Fibroblast of the aortic adventitia (primary cell): ENCODE measurements around the gene SPATA19. TPM values are rescaled to one million over a fixed set of nuclear protein-coding genes. Genes with fewer than 3 reads are reported as not detected.
"Not testable (repeated sequence)": the region's sequence is repeated elsewhere in the genome, so short reads cannot be mapped to it uniquely, and the experiment has no call there.

Source experiments
- DNase-seq: peaks from one replicate; pipeline ENCODE4 v3.0.0-alpha.2; 2010; ENCODE audit warnings: low read depth
- H3K4me3 ChIP-seq: 2 replicates; pipeline ENCODE4 v1.5.1; 2011; ENCODE audit warnings: low read depth, mild to moderate bottlenecking, control low read depth, low read length, moderate library complexity
- total RNA-seq: library from RNA; depleted of rRNA; stranded (reverse); fragments of >200 nt; gene quantifications from 2 replicates; pipeline ENCODE4 v1.2.3, GENCODE V29; 2012; ENCODE audit warnings: low replicate concordance
- TF ChIP-seq, protein P1 (sequence below): IDR thresholded peaks from 2 replicates; pipeline ENCODE4 v1.5.1; 2011; ENCODE audit warnings: mild to moderate bottlenecking, low read length, control low read depth, inconsistent platforms; ENCODE audit not compliant: insufficient read depth

SPATA19 gene
- total RNA-seq, 1 donor, result not detected

DNA sequence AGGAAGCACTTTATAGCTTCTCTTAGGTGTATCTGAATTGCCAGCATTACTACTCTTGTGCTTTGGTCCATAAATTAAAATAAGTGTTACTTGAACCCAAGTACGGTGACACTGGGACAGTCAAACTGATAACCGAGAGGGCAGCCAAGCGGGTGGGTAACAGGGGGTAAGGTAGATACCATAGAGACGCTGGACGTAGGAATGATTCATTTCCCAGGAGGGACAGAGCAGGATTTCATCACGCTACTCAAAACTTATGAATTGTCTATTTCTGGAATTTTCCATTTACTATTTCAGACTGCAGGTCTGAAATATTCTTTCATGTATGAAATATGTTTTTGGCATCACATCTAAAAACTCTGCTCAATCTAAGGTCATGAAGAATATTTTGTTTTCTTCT lies 14.8 kb upstream of the SPATA19 start:
- TF ChIP-seq, protein P1, sequence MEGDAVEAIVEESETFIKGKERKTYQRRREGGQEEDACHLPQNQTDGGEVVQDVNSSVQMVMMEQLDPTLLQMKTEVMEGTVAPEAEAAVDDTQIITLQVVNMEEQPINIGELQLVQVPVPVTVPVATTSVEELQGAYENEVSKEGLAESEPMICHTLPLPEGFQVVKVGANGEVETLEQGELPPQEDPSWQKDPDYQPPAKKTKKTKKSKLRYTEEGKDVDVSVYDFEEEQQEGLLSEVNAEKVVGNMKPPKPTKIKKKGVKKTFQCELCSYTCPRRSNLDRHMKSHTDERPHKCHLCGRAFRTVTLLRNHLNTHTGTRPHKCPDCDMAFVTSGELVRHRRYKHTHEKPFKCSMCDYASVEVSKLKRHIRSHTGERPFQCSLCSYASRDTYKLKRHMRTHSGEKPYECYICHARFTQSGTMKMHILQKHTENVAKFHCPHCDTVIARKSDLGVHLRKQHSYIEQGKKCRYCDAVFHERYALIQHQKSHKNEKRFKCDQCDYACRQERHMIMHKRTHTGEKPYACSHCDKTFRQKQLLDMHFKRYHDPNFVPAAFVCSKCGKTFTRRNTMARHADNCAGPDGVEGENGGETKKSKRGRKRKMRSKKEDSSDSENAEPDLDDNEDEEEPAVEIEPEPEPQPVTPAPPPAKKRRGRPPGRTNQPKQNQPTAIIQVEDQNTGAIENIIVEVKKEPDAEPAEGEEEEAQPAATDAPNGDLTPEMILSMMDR, result no peak
- H3K4me3 ChIP-seq, result no peak overlapping the region
- DNase-seq, result no peak

DNA sequence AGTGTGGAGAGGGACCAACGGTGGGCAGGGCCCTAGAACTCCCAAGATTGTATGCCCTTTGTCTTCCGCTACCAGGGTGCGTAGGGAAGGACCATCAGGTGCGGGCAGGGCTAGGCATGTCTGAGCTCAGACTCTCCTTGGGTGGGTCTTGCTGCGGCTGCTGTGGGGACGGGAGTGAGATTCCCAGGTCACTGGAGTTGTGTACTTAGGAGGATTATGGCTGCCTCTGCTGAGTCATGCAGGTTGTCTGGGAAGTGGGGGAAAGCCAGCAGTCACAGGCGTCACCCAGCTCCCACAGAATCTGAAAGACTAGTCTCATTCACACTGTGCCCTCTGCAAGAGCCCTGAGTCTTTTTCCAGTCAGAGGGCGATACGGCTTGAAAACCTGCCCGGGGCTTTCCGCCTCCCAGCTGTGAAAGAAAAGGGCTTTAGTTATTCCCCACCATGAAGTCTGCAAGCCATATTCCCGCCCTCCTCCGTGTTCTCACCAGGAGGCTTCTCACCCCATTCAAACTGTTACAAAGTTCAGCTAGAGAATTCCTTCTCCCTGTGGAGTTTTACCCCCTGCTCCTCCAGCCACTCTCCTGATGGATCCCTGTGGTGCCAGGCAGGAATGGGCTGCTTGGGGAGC lies 9.1 kb upstream of the SPATA19 start:
- not testable (repeated sequence) for DNase-seq, H3K4me3 ChIP-seq

DNA sequence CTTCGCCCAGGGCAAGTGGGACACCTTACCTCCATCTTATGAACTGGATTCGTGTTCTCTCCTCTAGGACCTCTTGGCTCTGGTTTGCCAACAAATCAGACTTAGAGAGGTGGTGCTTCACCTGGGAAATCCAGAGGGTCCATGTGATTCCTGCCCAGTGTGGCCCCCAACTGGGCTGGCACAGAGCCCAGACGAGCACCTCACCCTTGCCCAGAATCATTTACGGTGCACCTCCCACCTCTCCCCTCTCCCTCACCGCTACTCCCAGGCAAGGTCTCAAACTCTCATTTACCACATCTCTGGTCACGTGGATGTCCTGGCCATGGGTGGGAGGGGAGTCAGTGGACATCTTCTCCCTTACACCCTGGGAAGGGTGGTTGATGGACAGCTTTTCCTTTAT lies 1.1 kb downstream of the SPATA19 start:
- DNase-seq, result no peak
- TF ChIP-seq, protein P1, result no peak
- H3K4me3 ChIP-seq, result no peak overlapping the region

DNA sequence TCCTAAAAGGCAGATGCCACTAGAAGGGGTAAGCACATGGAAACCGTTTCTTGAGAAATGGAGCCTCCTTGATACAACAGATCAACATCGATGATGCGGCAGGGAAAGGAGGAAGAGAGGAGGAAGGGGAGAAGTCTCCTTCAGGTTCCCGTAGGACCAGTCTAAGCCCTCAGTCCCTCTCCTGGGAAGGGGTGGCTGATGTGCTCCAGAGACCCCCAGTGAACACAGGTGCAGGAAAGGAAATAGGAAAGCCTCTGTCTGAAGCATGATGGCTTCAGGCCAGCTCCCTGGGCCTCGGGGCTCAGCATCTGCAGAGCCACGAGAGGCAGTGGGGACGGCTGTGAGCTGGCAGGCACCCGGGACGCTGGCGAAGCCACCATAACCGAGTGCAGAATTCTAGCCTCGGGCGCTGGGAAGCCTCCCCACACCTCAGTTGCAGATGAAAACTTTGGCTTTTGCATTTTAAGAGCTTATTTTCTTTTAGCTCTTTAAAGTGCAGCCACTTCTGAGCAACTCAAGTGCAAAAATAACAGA lies 1.8 kb downstream of the SPATA19 start:
- TF ChIP-seq, protein P1, result no peak
- no peak for DNase-seq
- no peak overlapping the region for H3K4me3 ChIP-seq

DNA sequence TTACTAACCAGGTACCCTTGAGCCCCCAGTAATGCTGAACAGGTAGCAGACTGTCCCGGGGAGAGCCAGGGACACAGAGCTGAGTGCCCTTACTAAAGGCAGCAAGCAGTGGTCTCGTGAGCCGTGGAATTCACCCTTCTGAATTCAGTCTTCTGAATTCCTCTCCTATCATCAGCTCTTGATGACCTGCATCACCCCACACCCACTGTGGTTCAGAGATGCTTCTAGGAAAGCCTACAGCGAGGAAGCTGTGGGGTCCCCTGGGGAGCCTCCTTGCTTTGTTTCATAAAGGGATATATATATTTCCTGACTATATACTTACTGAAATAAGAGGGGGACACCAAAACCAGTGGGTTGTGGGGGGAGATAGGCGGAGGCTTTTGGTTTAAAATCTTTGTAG lies 2.6 kb downstream of the SPATA19 start:
- DNase-seq, result no peak
- TF ChIP-seq, protein P1, result no peak
- H3K4me3 ChIP-seq, result no peak overlapping the region

DNA sequence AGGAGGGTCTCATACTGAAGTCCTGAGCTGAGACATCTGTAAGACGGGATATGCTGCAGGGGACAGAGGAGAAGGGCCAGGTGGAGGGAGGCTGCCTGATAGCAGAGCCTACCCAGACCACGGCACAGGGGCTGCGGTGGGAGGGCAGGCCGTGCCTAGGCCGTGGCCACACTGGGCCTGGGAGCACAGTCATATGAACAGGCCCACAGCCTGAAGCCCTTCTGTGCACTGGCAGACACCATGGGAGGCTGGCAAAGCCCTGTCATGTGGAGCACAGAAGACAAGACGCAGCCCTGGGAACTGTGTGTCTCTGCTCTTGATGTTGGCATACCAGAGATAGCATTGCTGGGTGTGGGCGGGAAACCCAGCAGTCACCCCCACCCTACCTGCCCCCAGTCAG lies 3.3 kb downstream of the SPATA19 start:
- no peak overlapping the region for H3K4me3 ChIP-seq
- TF ChIP-seq, protein P1, result no peak
- DNase-seq, result no peak

DNA sequence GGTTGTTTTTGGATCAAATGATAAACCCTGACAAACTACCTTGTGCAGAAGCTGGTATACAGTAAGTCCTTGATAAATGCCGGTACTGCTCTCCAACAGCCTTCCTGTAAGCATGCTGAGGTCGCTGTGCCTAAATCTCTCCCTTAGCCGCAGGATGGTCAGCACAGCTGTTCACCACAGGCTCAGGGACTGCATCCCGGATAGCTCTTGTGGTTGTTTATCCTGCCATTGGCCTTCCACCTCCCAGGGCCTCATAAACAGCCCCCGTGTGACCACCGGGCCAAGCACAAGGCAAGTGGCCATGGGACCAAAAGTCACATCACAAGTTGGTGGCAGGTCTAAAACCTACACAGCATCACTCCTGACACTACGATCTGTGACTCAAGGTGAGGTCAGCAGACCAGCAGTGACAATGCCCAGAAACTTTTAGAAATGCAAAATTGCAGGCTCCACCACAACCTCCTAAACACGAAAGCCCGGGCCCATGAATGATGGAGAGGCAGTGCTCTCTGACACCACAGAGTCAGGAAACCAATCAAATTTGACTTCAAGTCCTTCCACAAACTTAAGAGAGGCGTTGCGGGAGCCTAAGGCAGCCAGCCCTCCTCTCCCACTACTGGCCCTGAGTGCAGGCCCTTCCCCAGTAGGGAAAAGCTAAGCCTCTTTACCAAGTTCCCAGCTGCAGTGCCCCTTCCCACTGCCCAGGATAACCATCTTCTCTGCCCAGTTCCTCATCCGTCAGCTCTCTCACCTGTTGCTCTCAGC lies 3.9 kb downstream of the SPATA19 start:
- no peak for DNase-seq
- no peak overlapping the region for H3K4me3 ChIP-seq
- TF ChIP-seq, protein P1, result no peak
